NCI-H526 treated with DMSO at 0.1 percent for 48 hours (cell line): ENCODE measurements around the gene TEDC2.

Experiments
- DNase-seq: peaks from one replicate; lab custom pipeline; 2025; lab: John Stamatoyannopoulos, UW

The TEDC2 gene

GRCh38 chr16:2466667-2467527, 7.0 kb downstream of the TEDC2 start:
- DNase-seq: no peak

- peak; percentile 41 for DNase-seq
Observed at GRCh38 chr16:2467528-2468232, 7.8 kb downstream of the TEDC2 start.

GRCh38 chr16:2468233-2468724, 8.4 kb downstream of the TEDC2 start:
- no peak for DNase-seq

GRCh38 chr16:2468725-2469398, 9.0 kb downstream of the TEDC2 start:
- peak; percentile 88 for DNase-seq

- no peak for DNase-seq
Observed at GRCh38 chr16:2469399-2470233, 9.7 kb downstream of the TEDC2 start.

- no peak for DNase-seq
Observed at GRCh38 chr16:2470234-2470601, 10.3 kb downstream of the TEDC2 start.

- no peak for DNase-seq
Observed at GRCh38 chr16:2470603-2471015, 10.7 kb downstream of the TEDC2 start.

- DNase-seq: peak; percentile 49
Observed at GRCh38 chr16:2471016-2471652, 11.2 kb downstream of the TEDC2 start, which contains the start of gene NTN3. NTN3 (plus strand) TSS chr16:2471297; CDS start chr16:2471702, 405 bp downstream.

GRCh38 chr16:2471653-2472487, 12.0 kb downstream of the TEDC2 start:
- no peak for DNase-seq

- DNase-seq: no peak
Observed at GRCh38 chr16:2472488-2472864, 12.6 kb downstream of the TEDC2 start.

GRCh38 chr16:2472885-2473445, 13.1 kb downstream of the TEDC2 start:
- no peak for DNase-seq

GRCh38 chr16:2473446-2473926, 13.6 kb downstream of the TEDC2 start:
- no peak for DNase-seq

GRCh38 chr16:2473999-2474876, 14.3 kb downstream of the TEDC2 start:
- no peak for DNase-seq

GRCh38 chr16:2474877-2475412, 15.0 kb downstream of the TEDC2 start, which contains the start of gene TBC1D24:
TBC1D24 (plus strand) TSS chr16:2475127; CDS start chr16:2496149, 21,022 bp downstream.
- no peak for DNase-seq

- DNase-seq: no peak
Observed at GRCh38 chr16:2475413-2476344, 15.8 kb downstream of the TEDC2 start.

- no peak for DNase-seq
Observed at GRCh38 chr16:2476345-2476720, 16.4 kb downstream of the TEDC2 start.

- DNase-seq: no peak
Observed at GRCh38 chr16:2476741-2477140, 16.8 kb downstream of the TEDC2 start.
